ENCODE results near the gene COPZ1.

Gene COPZ1

DNA sequence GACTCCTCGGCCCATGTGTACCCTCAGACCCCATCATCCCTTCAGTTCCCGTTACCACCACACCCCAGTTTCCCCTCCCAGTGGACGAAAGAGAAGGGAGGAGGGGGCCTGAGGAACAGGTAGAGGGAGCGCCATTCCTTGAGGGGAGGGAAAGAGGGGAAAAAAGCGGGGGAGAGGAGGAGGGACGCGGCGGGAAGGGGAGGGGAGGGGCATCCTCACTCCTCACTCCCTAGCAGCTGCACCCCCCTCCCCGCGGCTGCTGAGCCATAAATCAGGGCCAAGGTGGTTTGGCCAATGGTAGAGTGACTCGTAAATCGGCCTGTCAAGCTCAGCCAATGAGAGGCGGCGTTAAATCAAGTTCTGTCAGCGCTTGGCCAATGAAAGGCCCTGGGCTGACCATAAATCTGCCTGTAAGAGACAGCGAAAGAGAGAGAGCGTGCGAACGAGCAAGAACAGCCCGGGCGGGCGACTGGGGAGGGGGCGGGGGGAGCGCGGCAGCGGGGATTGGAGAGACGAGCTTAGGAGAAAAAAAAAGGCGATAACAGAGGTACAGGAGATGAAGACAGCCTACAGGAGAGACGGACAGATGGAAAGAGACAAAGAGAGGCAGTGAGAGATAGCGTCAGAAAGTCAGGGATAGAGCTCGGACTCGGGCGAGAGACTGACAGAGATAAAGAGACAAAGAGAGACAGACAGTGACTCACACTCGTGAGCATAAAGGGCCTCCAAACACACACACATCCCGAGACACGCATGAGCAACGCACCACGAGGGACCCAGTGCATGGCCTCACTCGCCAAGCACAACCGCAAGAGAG, 34.2 kb downstream of the COPZ1 start:
- no peaks in the 10 kb centered on the region for H3K79me1 ChIP-seq (ENCODE audit: low read depth, low read length)
- H3K27ac ChIP-seq (replicated peaks; ENCODE audit: low read length), result peak overlapping the region; percentile 98
- H4K8ac ChIP-seq (ENCODE audit: low read depth, low read length), result no peak overlapping the region
- H3K9ac ChIP-seq (ENCODE audit: low read depth, low read length, poor library complexity), result peak overlapping the region; percentile 82
- no peak overlapping the region for H4K91ac ChIP-seq (ENCODE audit: low read depth, low read length, poor library complexity)
- H2AFZ ChIP-seq (ENCODE audit: low read length), result peak overlapping the region; percentile 69
- peak overlapping the region; percentile 79 for H2BK5ac ChIP-seq (ENCODE audit: low read length)
- no peak overlapping the region for H3K23ac ChIP-seq (ENCODE audit: low read depth, low read length, poor library complexity)
- peak overlapping the region; percentile 38 for H2BK15ac ChIP-seq (ENCODE audit: low read length)
- peak overlapping the region; percentile 52 to 71 for H3K4me3 ChIP-seq (ENCODE audit: low read length in 2 of 2)
- H3K18ac ChIP-seq (ENCODE audit: low read length), result peak overlapping the region; percentile 91
- H3K4ac ChIP-seq (ENCODE audit: low read length), result no peak overlapping the region
- H3K9me3 ChIP-seq (replicated peaks in 1 of 2; ENCODE audit: control insufficient read depth in 2 of 2, insufficient read depth in 1 of 2, low read depth in 1 of 2, low read length in 2 of 2), result no peaks in the 10 kb centered on the region
- no peaks in the 10 kb centered on the region for H3K27me3 ChIP-seq (ENCODE audit: control insufficient read depth in 3 of 3, insufficient read depth in 3 of 3, low read depth in 1 of 3, low read length in 3 of 3)
- peak overlapping the region; percentile 24 for H2BK120ac ChIP-seq (ENCODE audit: low read depth, low read length)
- H3K4me2 ChIP-seq (ENCODE audit: insufficient read depth, low read length, poor library complexity, severe bottlenecking), result peak overlapping the region; percentile 56
- H2BK12ac ChIP-seq (ENCODE audit: low read length), result no peak overlapping the region
- H3K14ac ChIP-seq (ENCODE audit: low read length), result no peak overlapping the region
- H3K4me1 ChIP-seq (ENCODE audit: control insufficient read depth in 2 of 2, insufficient read depth in 1 of 2, low read depth in 1 of 2, low read length in 2 of 2), result peaks cover 43 to 57% of the 10 kb centered on the region in 2 donors
- peak overlapping the region; percentile 65 for H2AK5ac ChIP-seq (ENCODE audit: low read depth, low read length)
- peak; percentile 99 for DNase-seq (ENCODE audit: low spot score)
- H3K36me3 ChIP-seq (replicated peaks in 1 of 2; ENCODE audit: control insufficient read depth in 2 of 2, insufficient read depth in 2 of 2, low read length in 2 of 2), result no peaks in the 10 kb centered on the region
- no CpG with 5 or more reads among the region's 40 CpGs for WGBS, 2 donors (ENCODE audit: extremely low coverage in 2 of 2, insufficient read length in 2 of 2, insufficient replicate concordance in 1 of 2)

DNA sequence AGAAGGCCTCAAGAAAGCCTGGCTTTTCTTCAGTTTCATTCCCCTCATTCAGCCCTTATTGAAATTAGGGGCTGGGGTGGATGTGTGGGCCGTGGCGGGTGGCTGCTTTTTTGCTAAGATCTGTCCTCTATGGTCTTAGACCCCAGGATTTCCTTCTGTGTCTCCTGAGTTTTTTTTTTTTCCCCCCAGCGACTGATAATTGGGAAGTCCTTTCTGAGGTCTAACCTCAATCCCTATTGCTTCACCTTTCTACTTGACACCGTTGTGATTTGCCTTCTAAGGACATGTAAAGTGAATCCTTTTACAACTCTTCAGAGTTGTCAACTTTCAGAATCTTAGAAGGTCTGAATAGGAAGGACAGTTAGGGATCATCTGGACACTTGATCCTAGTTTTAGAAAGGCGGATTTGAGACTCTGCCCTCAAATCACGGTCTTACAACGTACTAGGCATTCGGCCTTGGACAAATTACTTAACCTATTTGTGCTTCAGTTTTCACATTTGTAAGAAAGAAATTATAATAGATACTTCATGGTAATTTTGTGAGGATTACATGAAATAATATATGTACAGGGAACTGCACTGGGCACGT, 34.9 kb downstream of the COPZ1 start:
- H3K18ac ChIP-seq (ENCODE audit: low read length), result peak overlapping the region; percentile 91
- peak overlapping the region; percentile 98 for H3K27ac ChIP-seq (replicated peaks; ENCODE audit: low read length)
- peak overlapping the region; percentile 50 to 58 for H3K4me3 ChIP-seq (ENCODE audit: low read length in 2 of 2)
- H3K9me3 ChIP-seq (replicated peaks in 1 of 2; ENCODE audit: control insufficient read depth in 2 of 2, insufficient read depth in 1 of 2, low read depth in 1 of 2, low read length in 2 of 2), result no peaks in the 10 kb centered on the region
- no peak for DNase-seq (ENCODE audit: low spot score)
- H2BK120ac ChIP-seq (ENCODE audit: low read depth, low read length), result peak overlapping the region; percentile 24
- no peak overlapping the region for H2BK12ac ChIP-seq (ENCODE audit: low read length)
- peaks cover 40 to 53% of the 10 kb centered on the region in 2 donors for H3K4me1 ChIP-seq (ENCODE audit: control insufficient read depth in 2 of 2, insufficient read depth in 1 of 2, low read depth in 1 of 2, low read length in 2 of 2)
- no peaks in the 10 kb centered on the region for H3K36me3 ChIP-seq (replicated peaks in 1 of 2; ENCODE audit: control insufficient read depth in 2 of 2, insufficient read depth in 2 of 2, low read length in 2 of 2)
- H3K23ac ChIP-seq (ENCODE audit: low read depth, low read length, poor library complexity), result no peak overlapping the region
- peak overlapping the region; percentile 56 for H3K4me2 ChIP-seq (ENCODE audit: insufficient read depth, low read length, poor library complexity, severe bottlenecking)
- H3K79me1 ChIP-seq (ENCODE audit: low read depth, low read length), result no peaks in the 10 kb centered on the region
- H3K14ac ChIP-seq (ENCODE audit: low read length), result no peak overlapping the region
- peak overlapping the region; percentile 65 for H2AK5ac ChIP-seq (ENCODE audit: low read depth, low read length)
- H3K4ac ChIP-seq (ENCODE audit: low read length), result no peak overlapping the region
- H4K91ac ChIP-seq (ENCODE audit: low read depth, low read length, poor library complexity), result no peak overlapping the region
- H2BK5ac ChIP-seq (ENCODE audit: low read length), result peak overlapping the region; percentile 79
- WGBS, 2 donors (ENCODE audit: extremely low coverage in 2 of 2, insufficient read length in 2 of 2, insufficient replicate concordance in 1 of 2), result no CpG with 5 or more reads among the region's 9 CpGs
- no peaks in the 10 kb centered on the region for H3K27me3 ChIP-seq (ENCODE audit: control insufficient read depth in 3 of 3, insufficient read depth in 3 of 3, low read depth in 1 of 3, low read length in 3 of 3)
- H4K8ac ChIP-seq (ENCODE audit: low read depth, low read length), result no peak overlapping the region
- peak overlapping the region; percentile 38 for H2BK15ac ChIP-seq (ENCODE audit: low read length)
- H2AFZ ChIP-seq (ENCODE audit: low read length), result peak overlapping the region; percentile 69
- peak overlapping the region; percentile 60 for H3K9ac ChIP-seq (ENCODE audit: low read depth, low read length, poor library complexity)

DNA sequence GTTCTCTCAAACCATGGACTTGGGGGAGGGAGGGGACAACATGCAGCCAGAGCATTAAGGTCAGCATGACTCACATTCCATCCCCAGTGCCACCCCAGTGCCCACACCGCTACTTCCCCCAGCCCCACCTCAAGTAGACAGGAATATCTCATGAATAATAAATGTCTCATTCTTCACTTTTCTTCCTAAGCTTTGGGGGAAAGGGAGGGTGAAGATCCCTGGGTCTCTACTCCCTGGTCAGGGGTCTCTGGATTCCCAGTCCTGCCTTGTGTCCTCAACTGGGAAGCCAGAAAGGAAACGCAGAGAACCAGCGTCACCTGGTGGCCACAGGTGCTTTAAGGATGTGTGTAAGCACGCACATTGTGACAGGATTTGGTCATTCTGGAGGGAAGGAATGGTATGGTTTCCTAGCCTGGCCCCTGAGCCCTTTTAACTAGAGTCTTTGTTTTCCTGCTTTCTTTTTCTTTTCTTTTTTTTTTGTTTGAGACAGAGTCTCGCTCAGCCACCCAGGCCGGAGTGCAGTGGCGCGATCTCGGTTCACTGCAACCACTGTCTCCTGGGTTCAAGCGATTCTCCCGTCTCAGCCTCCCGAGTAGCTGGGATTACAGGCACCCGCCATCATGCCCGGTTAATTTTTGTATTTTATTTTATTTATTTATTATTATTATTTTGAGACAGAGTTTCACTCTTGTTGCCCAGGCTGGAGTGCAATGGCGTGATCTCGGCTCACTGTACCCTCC, 36.0 kb downstream of the COPZ1 start:
- H2AK5ac ChIP-seq (ENCODE audit: low read depth, low read length), result no peak overlapping the region
- no peak overlapping the region for H3K4me3 ChIP-seq (ENCODE audit: low read length in 2 of 2)
- H2AFZ ChIP-seq (ENCODE audit: low read length), result peak overlapping the region; percentile 34
- no peaks in the 10 kb centered on the region for H3K36me3 ChIP-seq (replicated peaks in 1 of 2; ENCODE audit: control insufficient read depth in 2 of 2, insufficient read depth in 2 of 2, low read length in 2 of 2)
- no peak overlapping the region for H4K91ac ChIP-seq (ENCODE audit: low read depth, low read length, poor library complexity)
- no peaks in the 10 kb centered on the region for H3K79me1 ChIP-seq (ENCODE audit: low read depth, low read length)
- no peak overlapping the region for H3K4me2 ChIP-seq (ENCODE audit: insufficient read depth, low read length, poor library complexity, severe bottlenecking)
- no peaks in the 10 kb centered on the region for H3K9me3 ChIP-seq (replicated peaks in 1 of 2; ENCODE audit: control insufficient read depth in 2 of 2, insufficient read depth in 1 of 2, low read depth in 1 of 2, low read length in 2 of 2)
- DNase-seq (ENCODE audit: low spot score), result peak; percentile 87
- no peak overlapping the region for H3K23ac ChIP-seq (ENCODE audit: low read depth, low read length, poor library complexity)
- WGBS, 2 donors (ENCODE audit: extremely low coverage in 2 of 2, insufficient read length in 2 of 2, insufficient replicate concordance in 1 of 2), result no CpG with 5 or more reads among the region's 16 CpGs
- peak overlapping the region; percentile 49 for H3K18ac ChIP-seq (ENCODE audit: low read length)
- peaks cover 37 to 44% of the 10 kb centered on the region in 2 donors for H3K4me1 ChIP-seq (ENCODE audit: control insufficient read depth in 2 of 2, insufficient read depth in 1 of 2, low read depth in 1 of 2, low read length in 2 of 2)
- H2BK15ac ChIP-seq (ENCODE audit: low read length), result no peak overlapping the region
- no peaks in the 10 kb centered on the region for H3K27me3 ChIP-seq (ENCODE audit: control insufficient read depth in 3 of 3, insufficient read depth in 3 of 3, low read depth in 1 of 3, low read length in 3 of 3)
- no peak overlapping the region for H3K9ac ChIP-seq (ENCODE audit: low read depth, low read length, poor library complexity)
- peak overlapping the region; percentile 51 for H3K27ac ChIP-seq (replicated peaks; ENCODE audit: low read length)
- no peak overlapping the region for H3K4ac ChIP-seq (ENCODE audit: low read length)
- no peak overlapping the region for H2BK5ac ChIP-seq (ENCODE audit: low read length)
- no peak overlapping the region for H4K8ac ChIP-seq (ENCODE audit: low read depth, low read length)
- no peak overlapping the region for H3K14ac ChIP-seq (ENCODE audit: low read length)
- no peak overlapping the region for H2BK120ac ChIP-seq (ENCODE audit: low read depth, low read length)
- no peak overlapping the region for H2BK12ac ChIP-seq (ENCODE audit: low read length)

DNA sequence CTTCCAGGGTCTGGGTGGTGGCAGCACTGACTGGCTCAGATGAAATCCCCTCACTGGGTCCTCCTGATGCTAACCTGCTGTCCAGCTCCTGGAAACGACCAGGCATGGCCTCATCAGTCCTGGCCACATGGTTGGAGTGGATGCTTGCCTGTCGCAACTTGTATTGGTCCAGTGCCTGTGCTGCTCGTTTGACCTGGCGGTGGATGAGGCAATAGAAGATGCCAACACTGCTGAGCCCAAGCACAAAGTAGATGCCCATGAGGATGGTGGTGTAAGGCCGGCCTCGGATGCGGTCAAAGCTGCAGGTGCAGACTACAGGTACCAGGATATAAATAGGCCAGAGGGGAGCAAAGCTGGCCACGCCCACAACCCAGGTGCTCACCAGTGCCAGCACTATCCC, 38.1 kb downstream of the COPZ1 start:
- H3K27me3 ChIP-seq (ENCODE audit: control insufficient read depth in 3 of 3, insufficient read depth in 3 of 3, low read depth in 1 of 3, low read length in 3 of 3), result no peaks in the 10 kb centered on the region
- H3K36me3 ChIP-seq (replicated peaks in 1 of 2; ENCODE audit: control insufficient read depth in 2 of 2, insufficient read depth in 2 of 2, low read length in 2 of 2), result no peaks in the 10 kb centered on the region
- H2AFZ ChIP-seq (ENCODE audit: low read length), result no peak overlapping the region
- no CpG with 5 or more reads among the region's 8 CpGs for WGBS, 2 donors (ENCODE audit: extremely low coverage in 2 of 2, insufficient read length in 2 of 2, insufficient replicate concordance in 1 of 2)
- DNase-seq (ENCODE audit: low spot score), result no peak
- no peak overlapping the region for H3K4me2 ChIP-seq (ENCODE audit: insufficient read depth, low read length, poor library complexity, severe bottlenecking)
- no peaks in the 10 kb centered on the region for H3K9me3 ChIP-seq (replicated peaks in 1 of 2; ENCODE audit: control insufficient read depth in 2 of 2, insufficient read depth in 1 of 2, low read depth in 1 of 2, low read length in 2 of 2)
- H4K8ac ChIP-seq (ENCODE audit: low read depth, low read length), result no peak overlapping the region
- H2BK15ac ChIP-seq (ENCODE audit: low read length), result no peak overlapping the region
- no peak overlapping the region for H3K23ac ChIP-seq (ENCODE audit: low read depth, low read length, poor library complexity)
- no peaks in the 10 kb centered on the region for H3K79me1 ChIP-seq (ENCODE audit: low read depth, low read length)
- no peak overlapping the region for H3K14ac ChIP-seq (ENCODE audit: low read length)
- no peak overlapping the region for H2BK5ac ChIP-seq (ENCODE audit: low read length)
- H3K27ac ChIP-seq (replicated peaks; ENCODE audit: low read length), result no peak overlapping the region
- no peak overlapping the region for H3K18ac ChIP-seq (ENCODE audit: low read length)
- H2BK12ac ChIP-seq (ENCODE audit: low read length), result peak overlapping the region; percentile 10
- no peak overlapping the region for H3K9ac ChIP-seq (ENCODE audit: low read depth, low read length, poor library complexity)
- peaks cover 17 to 24% of the 10 kb centered on the region in 2 donors for H3K4me1 ChIP-seq (ENCODE audit: control insufficient read depth in 2 of 2, insufficient read depth in 1 of 2, low read depth in 1 of 2, low read length in 2 of 2)
- H3K4ac ChIP-seq (ENCODE audit: low read length), result no peak overlapping the region
- H3K4me3 ChIP-seq (ENCODE audit: low read length in 2 of 2), result no peak overlapping the region
- no peak overlapping the region for H4K91ac ChIP-seq (ENCODE audit: low read depth, low read length, poor library complexity)
- H2AK5ac ChIP-seq (ENCODE audit: low read depth, low read length), result peak overlapping the region; percentile 48
- H2BK120ac ChIP-seq (ENCODE audit: low read depth, low read length), result no peak overlapping the region

Data from neuronal stem cell (in vitro differentiated cells).